ENCODE measurements around the gene NTNG1. TPM values are rescaled to one million over a fixed set of nuclear protein-coding genes. Genes with fewer than 3 reads are reported as not detected.
A peak's percentile ranks its signal among the peaks of the same experiment; 100 is the strongest.

Gene NTNG1
- total and polyA plus RNA-seq, 4 donors: 0.72 to 26.7 (median 3.9) TPM

DNA sequence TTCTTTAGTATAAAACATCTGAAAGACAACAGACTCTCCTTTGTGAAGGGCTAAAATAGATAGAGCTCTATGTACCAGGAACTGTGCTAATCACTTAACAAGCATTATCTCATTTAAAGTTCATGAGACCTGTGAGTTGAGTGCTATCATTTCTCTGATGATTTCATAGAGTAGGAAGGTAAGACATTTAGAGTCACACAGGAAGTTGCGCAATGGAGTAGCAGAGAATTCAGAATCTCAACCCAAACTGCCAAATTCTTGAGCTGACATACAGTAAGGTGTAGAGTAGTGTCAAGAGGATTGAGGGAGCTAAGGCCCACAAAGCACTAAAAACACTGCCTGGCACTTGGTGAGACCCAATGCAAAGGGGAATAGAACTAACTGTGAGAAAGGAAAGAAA is 384.3 kb downstream of the NTNG1 start:
- Histone ChIP-seq H3K27me3 (ENCODE audit: control insufficient read depth in 3 of 3, insufficient read depth in 3 of 3, low read length in 2 of 3) (no peaks in the 10 kb centered on the region), H3K36me3 (ENCODE audit: control insufficient read depth in 4 of 4, insufficient read depth in 4 of 4, low read length in 4 of 4) (no peaks in the 10 kb centered on the region), H3K9ac (ENCODE audit: insufficient read depth in 1 of 2, low read length in 2 of 2) (no peak overlapping the region), H3K9me3 (ENCODE audit: control insufficient read depth in 4 of 4, insufficient read depth in 3 of 4, low read length in 3 of 4) (no peaks in the 10 kb centered on the region), H3K27ac (ENCODE audit: low read depth in 1 of 2, low read length in 1 of 2) (no peak overlapping the region), H3K4me1 (ENCODE audit: control insufficient read depth in 5 of 5, insufficient read depth in 5 of 5, low read length in 5 of 5) (peaks cover 0 to 12% (median 1%) of the 10 kb centered on the region in 5 donors), H3K4me3 (no peak overlapping the region)
- TF ChIP-seq, protein P1, sequence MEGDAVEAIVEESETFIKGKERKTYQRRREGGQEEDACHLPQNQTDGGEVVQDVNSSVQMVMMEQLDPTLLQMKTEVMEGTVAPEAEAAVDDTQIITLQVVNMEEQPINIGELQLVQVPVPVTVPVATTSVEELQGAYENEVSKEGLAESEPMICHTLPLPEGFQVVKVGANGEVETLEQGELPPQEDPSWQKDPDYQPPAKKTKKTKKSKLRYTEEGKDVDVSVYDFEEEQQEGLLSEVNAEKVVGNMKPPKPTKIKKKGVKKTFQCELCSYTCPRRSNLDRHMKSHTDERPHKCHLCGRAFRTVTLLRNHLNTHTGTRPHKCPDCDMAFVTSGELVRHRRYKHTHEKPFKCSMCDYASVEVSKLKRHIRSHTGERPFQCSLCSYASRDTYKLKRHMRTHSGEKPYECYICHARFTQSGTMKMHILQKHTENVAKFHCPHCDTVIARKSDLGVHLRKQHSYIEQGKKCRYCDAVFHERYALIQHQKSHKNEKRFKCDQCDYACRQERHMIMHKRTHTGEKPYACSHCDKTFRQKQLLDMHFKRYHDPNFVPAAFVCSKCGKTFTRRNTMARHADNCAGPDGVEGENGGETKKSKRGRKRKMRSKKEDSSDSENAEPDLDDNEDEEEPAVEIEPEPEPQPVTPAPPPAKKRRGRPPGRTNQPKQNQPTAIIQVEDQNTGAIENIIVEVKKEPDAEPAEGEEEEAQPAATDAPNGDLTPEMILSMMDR (IDR thresholded peaks at IDR 0.05; ENCODE audit: control extremely low read depth, extremely low read depth): no peak
- ATAC-seq (ENCODE audit: insufficient read depth, low FRiP score) (no peak), DNase-seq (no peak)
- 93 to 100% methylated on average over 1 of the region's 1 CpG for WGBS, 2 donors

DNA sequence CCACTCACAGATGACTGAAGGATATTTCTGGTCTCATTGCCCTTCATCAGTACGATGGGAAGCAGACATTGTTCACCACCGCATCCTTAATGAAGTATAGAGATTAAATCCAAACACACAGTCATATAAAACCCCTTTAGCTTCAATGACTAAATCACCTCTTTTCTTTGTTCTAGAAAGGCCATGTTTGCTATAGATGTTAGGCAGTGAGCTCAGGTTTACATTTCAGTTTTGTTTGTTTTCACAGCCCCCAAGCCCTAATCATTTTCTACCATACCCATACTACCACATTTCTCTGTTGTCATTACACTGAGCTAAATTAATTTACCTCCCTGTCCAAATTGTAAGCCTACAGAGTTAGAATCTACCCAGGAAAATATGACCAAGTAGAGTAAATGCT is 385.1 kb downstream of the NTNG1 start:
- H3K27ac ChIP-seq (ENCODE audit: low read depth in 1 of 2, low read length in 1 of 2): no peak overlapping the region
- no peak overlapping the region for H3K9ac ChIP-seq (ENCODE audit: insufficient read depth in 1 of 2, low read length in 2 of 2)
- H3K4me3 ChIP-seq: no peak overlapping the region
- H3K36me3 ChIP-seq (ENCODE audit: control insufficient read depth in 4 of 4, insufficient read depth in 4 of 4, low read length in 4 of 4): no peaks in the 10 kb centered on the region
- 92 to 94% methylated on average over 2 of the region's 2 CpGs for WGBS, 2 donors
- H3K27me3 ChIP-seq (ENCODE audit: control insufficient read depth in 3 of 3, insufficient read depth in 3 of 3, low read length in 2 of 3): no peaks in the 10 kb centered on the region
- H3K4me1 ChIP-seq (ENCODE audit: control insufficient read depth in 5 of 5, insufficient read depth in 5 of 5, low read length in 5 of 5): peaks cover 0 to 12% (median 1%) of the 10 kb centered on the region in 5 donors
- no peaks in the 10 kb centered on the region for H3K9me3 ChIP-seq (ENCODE audit: control insufficient read depth in 4 of 4, insufficient read depth in 3 of 4, low read length in 3 of 4)
- TF ChIP-seq, protein P1 (IDR thresholded peaks at IDR 0.05; ENCODE audit: control extremely low read depth, extremely low read depth): no peak
- ATAC-seq (ENCODE audit: insufficient read depth, low FRiP score) (no peak), DNase-seq (no peak)

- DNase-seq (peak; percentile 20 to 72 (median 48)), ATAC-seq (ENCODE audit: insufficient read depth, low FRiP score) (no peak)
- 38 to 60% methylated on average over 2 of the region's 2 CpGs for WGBS, 2 donors
- Histone ChIP-seq H3K9me3 (ENCODE audit: control insufficient read depth in 4 of 4, insufficient read depth in 3 of 4, low read length in 3 of 4) (no peaks in the 10 kb centered on the region), H3K9ac (ENCODE audit: insufficient read depth in 1 of 2, low read length in 2 of 2) (no peak overlapping the region), H3K27me3 (ENCODE audit: control insufficient read depth in 3 of 3, insufficient read depth in 3 of 3, low read length in 2 of 3) (no peaks in the 10 kb centered on the region), H3K4me3 (no peak overlapping the region), H3K36me3 (ENCODE audit: control insufficient read depth in 4 of 4, insufficient read depth in 4 of 4, low read length in 4 of 4) (no peaks in the 10 kb centered on the region), H3K27ac (ENCODE audit: low read depth in 1 of 2, low read length in 1 of 2) (no peak overlapping the region), H3K4me1 (ENCODE audit: control insufficient read depth in 5 of 5, insufficient read depth in 5 of 5, low read length in 5 of 5) (peaks cover 0 to 12% (median 1%) of the 10 kb centered on the region in 5 donors)
- TF ChIP-seq, protein P1 (IDR thresholded peaks at IDR 0.05; ENCODE audit: control extremely low read depth, extremely low read depth): no peak
Observed at GRCh38 chr1:107526524-107527198, 385.8 kb downstream of the NTNG1 start.
